Measurements from ENCODE around the gene LFNG. TPM values are rescaled to one million over a fixed set of nuclear protein-coding genes. Genes with fewer than 3 reads are reported as not detected.
A peak's percentile ranks its signal among the peaks of the same experiment; 100 is the strongest.

LFNG gene
- total and polyA plus RNA-seq, 4 donors: 0.22 to 2.9 (median 2.6) TPM

- WGBS: 29% methylated on average over 18 of the region's 18 CpGs
- DNase-seq (ENCODE audit: low spot score): no peak
- H3K9ac ChIP-seq (ENCODE audit: low read depth in 1 of 2, low read length in 2 of 2): no peak overlapping the region
- peak overlapping the region; percentile 59 to 71 for H3K27ac ChIP-seq (ENCODE audit: low read depth in 1 of 2, low read length in 2 of 2)
- no peak overlapping the region for H3K4me3 ChIP-seq (ENCODE audit: low read depth in 1 of 3, low read length in 3 of 3)
- H3K4me1 ChIP-seq (ENCODE audit: control insufficient read depth in 4 of 4, insufficient read depth in 4 of 4, low read length in 3 of 4): peaks cover 0 to 11% (median 3%) of the 10 kb centered on the region in 4 donors
- H3K27me3 ChIP-seq (ENCODE audit: control insufficient read depth in 4 of 4, insufficient read depth in 4 of 4, low read length in 3 of 4): no peaks in the 10 kb centered on the region
- no peaks in the 10 kb centered on the region for H3K36me3 ChIP-seq (ENCODE audit: control insufficient read depth in 4 of 4, insufficient read depth in 3 of 4, low read depth in 1 of 4, low read length in 3 of 4)
- TF ChIP-seq, protein P1, sequence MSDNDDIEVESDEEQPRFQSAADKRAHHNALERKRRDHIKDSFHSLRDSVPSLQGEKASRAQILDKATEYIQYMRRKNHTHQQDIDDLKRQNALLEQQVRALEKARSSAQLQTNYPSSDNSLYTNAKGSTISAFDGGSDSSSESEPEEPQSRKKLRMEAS (IDR thresholded peaks at IDR 0.05): no peak
- TF ChIP-seq RXRA (IDR thresholded peaks at IDR 0.05): peak in 1 of 2 donors; percentile 2
- H3K9me3 ChIP-seq (ENCODE audit: control insufficient read depth in 4 of 4, low read length in 3 of 4): no peaks in the 10 kb centered on the region
Observed at GRCh38 chr7:2511769-2512168, 7.8 kb upstream of the LFNG start.

- TF ChIP-seq YY1 (IDR thresholded peaks at IDR 0.05): no peak
- TF ChIP-seq JUND (IDR thresholded peaks at IDR 0.05): no peak
- TF ChIP-seq HNF4G (IDR thresholded peaks at IDR 0.05): no peak
- TF ChIP-seq REST (IDR thresholded peaks at IDR 0.05): no peak
- no peak for TF ChIP-seq RXRA (IDR thresholded peaks at IDR 0.05)
- no peak for TF ChIP-seq HNF4A (conservative IDR thresholded peaks at IDR 0.05)
- TF ChIP-seq CTCF (IDR thresholded peaks at IDR 0.05; ENCODE audit: low read depth, low read length, missing input control): no peak
- no peak for TF ChIP-seq FOXA1 (IDR thresholded peaks at IDR 0.05)
- TF ChIP-seq RAD21 (IDR thresholded peaks at IDR 0.05): no peak
- TF ChIP-seq, protein P1 (IDR thresholded peaks at IDR 0.05): no peak
- TF ChIP-seq ZBTB33 (IDR thresholded peaks at IDR 0.05): no peak
- TF ChIP-seq GABPA (IDR thresholded peaks at IDR 0.05 in 1 of 2, conservative IDR thresholded peaks at IDR 0.05 in 1 of 2): no peak
- TF ChIP-seq SP1 (IDR thresholded peaks at IDR 0.05): no peak
- no peak overlapping the region for H3K4me3 ChIP-seq (ENCODE audit: low read depth in 1 of 3, low read length in 3 of 3)
- WGBS: 57% methylated on average over 12 of the region's 12 CpGs
- H3K4me1 ChIP-seq (ENCODE audit: control insufficient read depth in 4 of 4, insufficient read depth in 4 of 4, low read length in 3 of 4): peaks cover 0 to 11% (median 3%) of the 10 kb centered on the region in 4 donors
- peak overlapping the region; percentile 59 to 71 for H3K27ac ChIP-seq (ENCODE audit: low read depth in 1 of 2, low read length in 2 of 2)
- H3K36me3 ChIP-seq (ENCODE audit: control insufficient read depth in 4 of 4, insufficient read depth in 3 of 4, low read depth in 1 of 4, low read length in 3 of 4): no peaks in the 10 kb centered on the region
- H3K27me3 ChIP-seq (ENCODE audit: control insufficient read depth in 4 of 4, insufficient read depth in 4 of 4, low read length in 3 of 4): no peaks in the 10 kb centered on the region
- no peaks in the 10 kb centered on the region for H3K9me3 ChIP-seq (ENCODE audit: control insufficient read depth in 4 of 4, low read length in 3 of 4)
- no peak for DNase-seq (ENCODE audit: low spot score)
- H3K9ac ChIP-seq (ENCODE audit: low read depth in 1 of 2, low read length in 2 of 2): no peak overlapping the region
Observed at GRCh38 chr7:2512179-2512661, 7.4 kb upstream of the LFNG start.
